ENCODE results near the gene KIAA0825.

- TF ChIP-seq CTCF (IDR thresholded peaks at IDR 0.05 in 4 of 5, conservative IDR thresholded peaks at IDR 0.05 in 1 of 5) (no peak), POLR2A (IDR thresholded peaks at IDR 0.05) (no peak)
These were observed 242.6 kb downstream of the KIAA0825 start for GRCh38 chr5:94375801-94376200.
